H1 (cell line): ENCODE results near the gene ETV7. TPM values are rescaled to one million over a fixed set of nuclear protein-coding genes. Genes with fewer than 3 reads are reported as not detected.

ENCODE experiments used
- KDM4A ChIP-seq: IDR thresholded peaks from one replicate; pipeline ENCODE4 v1.7.1; 2012; ENCODE audit warnings: low read depth, mild to moderate bottlenecking, moderate library complexity, low read length, inconsistent platforms; ENCODE audit not compliant: severe bottlenecking
- PHF8 ChIP-seq: fragments of 200-600 bp; sonication (generic); conservative IDR thresholded peaks from 2 replicates; pipeline ENCODE4 v1.7.1; 2012; ENCODE audit warnings: low read depth, mild to moderate bottlenecking, inconsistent platforms, low read length, moderate library complexity
- SAP30 ChIP-seq: fragments of 300-600 bp; sonication (generic); IDR thresholded peaks from 2 replicates; pipeline ENCODE4 v1.7.1; 2012; ENCODE audit warnings: low read length, moderate library complexity, mild to moderate bottlenecking, inconsistent platforms; ENCODE audit not compliant: insufficient read depth, insufficient replicate concordance
- SIN3A ChIP-seq, 2 experiments: IDR thresholded peaks in 1 of 2; conservative IDR thresholded peaks in 1 of 2; 2 replicates each; pipeline ENCODE4 v1.6.1; 2011 to 2012; ENCODE audit warnings: low read length in 2 of 2, improper control_type of control experiment in 1 of 2, low read depth in 1 of 2, mild to moderate bottlenecking in 1 of 2
- SIRT6 ChIP-seq: IDR thresholded peaks from one replicate; pipeline ENCODE4 v1.7.1; 2012; ENCODE audit warnings: low read length, inconsistent platforms
- polyA plus RNA-seq, 7 experiments: library from polyadenylated mRNA; depleted of rRNA in 3 of 7; stranded (reverse) in 5 of 7; unstranded in 2 of 7; fragments of >200 nt in 5 of 7; fragments of 200-250 nt in 2 of 7; gene quantifications; 1 replicate in 5 of 7; 2 replicates in 1 of 7; 4 replicates in 1 of 7; pipeline versions ENCODE4 v1.2.1 to v1.2.3, GENCODE V29; 2011 to 2013; ENCODE audit warnings: missing spikeins in 2 of 7, mixed read lengths in 2 of 7
- total RNA-seq: library from RNA; stranded (reverse); fragmentation: NEBNext Ultra II Directional; extraction: Animal tissue kit (Norgen Biotek cat#: 25700); gene quantifications from 2 replicates; pipeline ENCODE4 v1.2.1, GENCODE V29; 2021

The ETV7 gene
- total and polyA plus RNA-seq, 2 of the 8 experiments (the other 6 are each of a cell fraction or from before 2014, with no cell fraction given) = 0.54 to 2.4 TPM

DNA sequence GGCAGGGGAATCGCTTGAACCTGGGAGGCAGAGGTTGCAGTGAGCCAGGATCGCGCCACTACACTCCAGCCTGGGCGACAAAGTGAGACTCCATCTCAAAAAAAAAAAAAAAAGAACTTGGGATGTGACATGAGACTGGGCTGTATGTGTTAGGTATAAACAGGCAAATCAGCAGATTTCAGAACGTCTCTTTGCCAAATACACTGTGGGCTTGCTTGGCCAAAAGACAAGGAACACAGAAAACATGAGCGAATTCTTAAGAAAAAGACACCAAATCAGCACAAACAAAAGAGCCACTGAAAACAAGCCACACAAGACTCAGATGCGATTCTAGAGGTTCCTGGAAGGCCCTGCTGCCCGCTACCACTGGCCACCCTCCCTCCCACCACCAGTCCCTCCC lies 12.5 kb downstream of the ETV7 start (continued):
- TF ChIP-seq PHF8 (no peak), SIN3A (conservative IDR thresholded peaks at IDR 0.05 in 1 of 2, IDR thresholded peaks at IDR 0.05 in 1 of 2; ENCODE audit: low read depth in 1 of 2, low read length in 2 of 2) (no peak), KDM4A (no peak), SAP30 (no peak), SIRT6 (no peak)
